HG03378 (cell line): ENCODE results near the gene PBX3.
"Not testable (repeated sequence)": the region's sequence is repeated elsewhere in the genome, so short reads cannot be mapped to it uniquely, and the experiment has no call there.

Experiments
- ATAC-seq: cut with Tn5 transposase; IDR thresholded peaks from one replicate; pipeline ENCODE4 v1.9.1; 2021; ENCODE audit warnings: mild to moderate bottlenecking, moderate library complexity; ENCODE audit not compliant: unreplicated experiment

The PBX3 gene

GRCh38 chr9:125774106-125774505, 26.9 kb downstream of the PBX3 start:
- no peak for ATAC-seq

GRCh38 chr9:125776789-125777188, 29.6 kb downstream of the PBX3 start:
- not testable (repeated sequence) for ATAC-seq

DNA sequence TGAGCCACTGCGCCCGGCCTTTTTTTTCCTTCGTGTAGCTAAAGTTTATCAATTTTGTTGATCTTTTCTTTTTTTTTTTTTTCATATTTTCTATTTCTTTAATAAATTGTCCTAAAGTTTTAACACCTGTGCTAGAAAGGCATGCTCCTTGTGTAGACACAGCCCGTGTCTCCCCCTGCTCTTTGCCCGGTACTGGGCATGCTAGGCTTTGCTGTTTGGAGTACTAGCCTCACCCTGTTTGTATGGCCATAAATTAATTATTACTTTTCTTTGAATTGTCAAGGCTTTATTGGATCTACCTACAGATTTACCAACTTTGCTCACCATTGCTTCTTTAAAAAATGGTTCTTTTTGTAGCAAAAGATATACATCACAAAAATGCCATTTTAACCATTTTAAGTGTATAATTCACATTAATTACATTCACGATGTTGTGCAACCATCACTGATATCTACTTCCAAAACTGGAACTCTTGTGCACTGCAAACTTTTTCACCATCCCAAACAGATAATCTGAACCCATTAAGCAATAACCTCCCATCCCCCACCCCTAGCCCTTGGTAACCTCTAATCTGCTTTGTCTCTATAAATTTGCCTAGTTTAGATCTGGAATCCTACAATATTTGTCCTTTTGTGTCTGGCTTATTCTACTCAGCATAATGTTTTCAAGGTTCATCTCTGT, 31.5 kb downstream of the PBX3 start:
- ATAC-seq = not testable (repeated sequence)

DNA sequence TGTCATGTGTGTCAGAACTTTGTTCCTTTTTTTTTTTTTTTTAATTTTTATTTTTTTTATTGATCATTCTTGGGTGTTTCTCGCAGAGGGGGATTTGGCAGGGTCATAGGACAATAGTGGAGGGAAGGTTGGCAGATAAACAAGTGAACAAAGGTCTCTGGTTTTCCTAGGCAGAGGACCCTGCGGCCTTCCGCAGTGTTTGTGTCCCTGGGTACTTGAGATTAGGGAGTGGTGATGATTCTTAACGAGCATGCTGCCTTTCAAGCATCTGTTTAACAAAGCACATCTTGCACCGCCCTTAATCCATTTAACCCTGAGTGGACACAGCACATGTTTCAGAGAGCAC, 32.0 kb downstream of the PBX3 start:
- ATAC-seq = not testable (repeated sequence)

DNA sequence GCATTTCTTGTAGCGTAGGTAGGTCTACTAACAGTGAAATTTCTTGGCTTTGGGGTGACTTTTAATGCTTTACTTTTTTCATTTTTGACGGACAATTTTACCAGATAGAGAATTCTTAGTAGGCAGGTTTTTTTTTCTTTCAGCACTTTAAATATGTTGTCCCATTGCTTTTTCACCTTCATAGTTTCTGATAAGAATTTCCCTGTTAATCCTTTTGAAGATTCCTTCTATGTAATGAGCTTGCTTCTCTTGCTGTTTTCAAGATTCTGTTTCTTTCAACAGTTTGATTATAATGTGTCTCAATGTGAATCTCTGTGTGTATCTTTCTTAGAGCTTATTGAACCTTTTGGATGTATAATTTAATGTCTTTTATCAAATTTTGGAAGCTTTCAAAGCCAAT, 35.5 kb downstream of the PBX3 start:
- ATAC-seq = no peak

DNA sequence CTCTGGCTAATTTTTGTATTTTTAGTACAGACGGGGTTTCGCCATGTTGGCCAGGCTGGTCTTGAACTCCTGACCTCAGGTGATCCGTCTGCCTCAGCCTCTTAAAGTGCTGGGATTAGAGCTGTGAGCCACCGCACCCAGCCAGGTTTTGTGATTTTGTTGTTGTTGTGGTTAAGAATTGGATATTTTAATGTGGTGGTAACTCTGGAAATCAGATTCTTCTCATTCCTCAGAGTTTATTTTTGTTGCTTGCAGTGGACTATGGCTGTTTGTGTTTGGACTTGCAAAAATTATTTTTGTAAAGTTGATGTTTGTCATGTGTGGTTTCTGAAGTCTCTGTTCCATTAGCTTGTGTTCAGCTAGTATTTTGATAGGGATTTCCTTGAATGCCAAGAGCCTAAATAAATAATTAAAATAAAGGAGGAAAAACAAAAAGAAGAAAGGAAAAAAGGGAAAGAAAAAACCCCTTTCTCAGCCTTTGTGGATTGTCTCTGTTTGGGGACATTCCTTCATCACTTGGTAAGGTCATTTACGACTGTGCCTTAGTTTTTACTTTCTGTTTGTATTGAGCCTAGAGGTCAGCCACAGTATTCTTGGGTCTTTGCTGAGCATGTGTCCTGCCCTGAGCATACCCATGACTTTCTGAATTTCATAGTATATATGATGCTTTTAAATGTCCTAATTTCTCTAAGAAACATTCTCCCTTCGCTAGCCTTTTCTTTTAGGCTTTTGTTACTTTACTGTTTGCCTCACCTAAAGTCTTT, 37.3 kb downstream of the PBX3 start:
- ATAC-seq = no peak

GRCh38 chr9:125785248-125785751, 38.1 kb downstream of the PBX3 start:
- ATAC-seq = no peak

DNA sequence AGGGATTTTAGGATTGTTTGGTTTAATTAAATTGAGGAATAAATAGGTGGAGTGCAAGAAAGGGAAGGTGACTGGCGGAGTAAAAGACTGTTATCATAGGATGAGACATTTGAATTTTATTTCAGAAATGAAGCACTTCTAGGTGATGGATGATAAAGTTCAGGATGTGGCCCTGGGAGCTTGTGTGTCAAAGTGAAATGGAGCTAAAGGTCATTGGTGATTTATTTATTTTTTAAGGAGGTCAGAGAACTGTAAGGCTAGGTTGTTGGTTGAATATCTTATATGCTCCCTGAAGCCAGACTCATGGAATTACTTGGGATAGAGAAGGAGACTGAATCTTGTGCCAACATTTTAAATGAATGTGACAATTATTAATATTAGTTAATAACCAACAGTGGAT, 40.5 kb downstream of the PBX3 start:
- ATAC-seq = no peak

- ATAC-seq = no peak
These were observed 42.0 kb downstream of the PBX3 start for GRCh38 chr9:125789196-125789595.

DNA sequence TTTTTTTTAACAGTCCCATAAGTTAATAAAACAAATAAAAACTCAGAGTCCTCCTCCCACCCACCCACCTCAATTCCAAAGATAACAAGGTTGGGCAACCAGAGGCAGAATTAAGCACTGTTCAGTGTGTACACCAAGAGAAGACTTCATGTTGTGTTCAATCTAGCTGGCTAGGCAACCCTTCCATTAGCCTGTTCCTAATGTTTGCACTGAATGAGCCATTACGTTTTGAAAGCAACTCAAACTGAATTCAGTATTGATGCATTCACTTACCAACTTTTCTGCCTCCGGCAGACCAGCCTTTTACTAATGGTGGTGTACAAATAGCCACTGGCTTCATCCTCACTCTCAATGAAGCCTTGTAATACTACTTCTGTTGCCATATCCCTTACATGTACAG, 47.5 kb downstream of the PBX3 start:
- no peak for ATAC-seq

DNA sequence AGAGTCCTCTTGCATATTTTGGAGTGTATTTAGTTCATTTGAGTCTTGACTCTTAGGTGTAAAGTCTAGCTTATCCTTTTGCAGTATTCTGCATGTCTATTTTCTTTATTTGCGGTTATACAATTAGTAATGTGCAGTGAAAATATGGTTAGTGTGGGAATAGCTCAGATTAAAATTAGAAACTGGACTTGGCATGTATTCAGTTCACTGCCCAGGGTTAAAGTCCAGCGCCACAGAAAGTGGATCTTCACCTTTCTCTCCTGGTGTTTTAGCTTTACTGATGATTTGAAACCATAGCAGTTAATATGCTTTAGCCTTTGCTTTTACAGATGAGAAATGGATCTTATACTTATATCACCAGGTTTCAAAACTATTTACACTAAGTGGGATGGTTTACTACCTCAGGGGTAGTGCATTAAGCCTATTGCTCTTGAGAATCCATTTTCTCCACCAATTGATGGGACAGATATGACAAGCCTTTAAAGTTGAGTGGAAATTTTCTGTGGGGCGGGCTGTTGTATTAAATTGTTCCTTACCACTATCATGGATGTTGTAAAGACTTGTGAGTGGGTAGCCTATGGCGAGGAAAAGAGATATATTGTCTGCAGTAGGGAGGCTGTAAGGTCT, 48.9 kb downstream of the PBX3 start:
- ATAC-seq = no peak

GRCh38 chr9:125797930-125798329, 50.8 kb downstream of the PBX3 start:
- ATAC-seq = no peak

DNA sequence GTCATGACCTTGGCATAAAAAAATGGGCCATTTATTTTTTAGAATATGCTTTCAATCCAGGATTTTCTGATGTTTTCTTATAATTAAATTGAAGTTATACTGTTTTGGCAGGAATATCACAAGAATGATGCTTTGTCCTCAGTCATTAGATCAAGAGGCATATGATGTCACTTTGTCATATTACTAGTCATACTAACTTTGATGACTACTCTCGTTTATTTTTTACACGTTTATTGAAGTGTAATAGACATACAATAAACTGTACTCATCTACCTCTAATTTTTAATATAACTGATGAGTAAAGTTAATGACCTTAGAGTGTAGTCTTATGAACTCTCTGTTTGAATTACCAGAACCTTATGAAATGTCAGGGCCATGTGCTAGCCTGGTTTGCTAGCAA, 56.4 kb downstream of the PBX3 start:
- no peak for ATAC-seq

DNA sequence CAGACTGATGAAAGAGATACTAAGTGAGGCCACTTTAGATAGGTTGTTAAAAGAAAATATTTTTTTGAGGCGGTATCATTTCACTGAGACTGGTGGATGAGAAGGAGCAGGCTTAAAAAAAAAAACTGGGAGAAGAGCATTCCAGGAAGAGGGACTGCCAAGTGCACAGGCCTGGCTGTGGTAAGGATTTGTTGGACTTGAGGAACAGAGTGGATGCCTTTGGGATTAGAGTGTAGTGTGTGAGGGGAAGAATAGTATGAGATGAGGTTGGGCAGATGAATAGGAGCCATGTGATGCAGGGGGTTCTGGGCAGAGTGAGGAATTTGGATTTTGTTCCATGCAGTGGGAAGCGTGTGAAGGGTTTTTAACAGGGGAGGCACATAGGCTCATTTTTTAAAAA, 57.9 kb downstream of the PBX3 start:
- ATAC-seq = no peak

DNA sequence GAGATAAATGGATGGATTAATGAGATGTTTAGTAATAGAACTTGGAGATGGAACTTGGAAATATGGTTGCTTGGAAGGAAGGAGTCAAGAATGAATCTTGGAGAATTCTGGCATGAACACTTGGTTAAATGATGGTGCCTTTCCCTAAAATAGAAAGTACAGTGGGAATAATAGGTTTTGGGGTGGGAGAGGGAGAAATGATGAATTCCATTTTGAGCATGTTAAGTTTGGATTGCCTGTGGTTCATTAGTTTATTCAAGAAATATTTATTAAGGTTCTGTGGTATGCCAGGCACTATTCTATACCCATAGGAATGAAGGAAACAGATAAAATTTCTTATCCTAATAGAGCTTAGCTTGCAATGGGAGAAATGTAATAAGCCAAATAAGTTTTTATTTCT, 58.4 kb downstream of the PBX3 start:
- no peak for ATAC-seq

- no peak for ATAC-seq
These were observed 59.9 kb downstream of the PBX3 start for GRCh38 chr9:125807079-125807478.

DNA sequence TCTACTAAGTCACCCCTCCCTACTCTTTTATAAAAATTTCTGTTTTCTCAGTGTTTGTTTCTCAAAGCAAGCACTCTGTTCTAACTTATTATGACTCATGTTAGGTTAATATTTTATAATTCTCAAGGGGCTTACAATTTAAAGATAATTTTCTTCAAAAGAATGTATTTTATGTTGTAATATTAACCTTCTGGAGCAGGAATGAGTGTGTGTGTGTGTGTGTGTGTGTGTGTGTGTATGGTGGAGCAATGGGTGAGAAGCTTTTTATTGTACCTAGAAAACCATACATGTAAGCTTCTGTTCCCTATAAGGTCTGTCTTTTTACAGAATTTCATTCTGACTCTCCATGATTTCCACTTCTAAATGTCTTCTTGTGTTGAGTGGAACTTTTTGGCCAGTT, 63.0 kb downstream of the PBX3 start:
- no peak for ATAC-seq

DNA sequence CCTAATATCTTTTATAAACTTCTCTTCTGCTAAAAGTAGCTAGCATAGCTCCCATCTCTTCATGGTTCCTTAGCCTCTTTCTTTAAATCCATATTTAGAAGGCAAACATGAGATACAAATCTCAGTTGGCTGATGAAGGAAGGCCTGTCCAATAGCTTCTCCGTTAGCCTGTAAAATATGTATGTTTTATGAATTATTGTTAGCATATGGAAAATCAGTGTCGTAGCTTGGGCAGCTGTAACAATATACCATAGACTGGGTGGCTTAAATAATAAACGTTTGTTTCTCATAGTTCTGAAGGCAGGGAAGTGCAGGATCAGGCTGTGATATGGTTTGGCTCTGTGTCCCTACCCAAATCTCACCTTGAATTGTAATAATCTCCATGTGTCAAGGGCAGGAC, 63.8 kb downstream of the PBX3 start:
- no peak for ATAC-seq

DNA sequence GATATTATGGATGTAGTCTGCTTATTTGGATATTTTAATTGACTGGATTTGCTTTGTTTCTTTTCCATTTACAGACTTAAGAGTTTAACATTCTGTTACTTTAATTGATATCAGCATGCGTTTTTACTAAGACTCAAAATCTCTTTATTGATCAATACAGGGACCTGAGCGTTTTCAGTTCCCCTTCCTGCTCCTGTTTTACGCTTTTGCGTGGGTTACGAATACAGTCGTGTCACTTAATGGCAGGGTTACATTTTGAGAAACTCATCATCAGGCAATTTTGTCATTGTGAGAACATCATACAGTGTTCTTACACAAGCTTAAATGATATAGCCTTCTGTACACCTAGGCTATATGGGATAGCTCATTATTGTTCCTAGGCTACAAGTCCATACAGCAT, 65.2 kb downstream of the PBX3 start:
- no peak for ATAC-seq

DNA sequence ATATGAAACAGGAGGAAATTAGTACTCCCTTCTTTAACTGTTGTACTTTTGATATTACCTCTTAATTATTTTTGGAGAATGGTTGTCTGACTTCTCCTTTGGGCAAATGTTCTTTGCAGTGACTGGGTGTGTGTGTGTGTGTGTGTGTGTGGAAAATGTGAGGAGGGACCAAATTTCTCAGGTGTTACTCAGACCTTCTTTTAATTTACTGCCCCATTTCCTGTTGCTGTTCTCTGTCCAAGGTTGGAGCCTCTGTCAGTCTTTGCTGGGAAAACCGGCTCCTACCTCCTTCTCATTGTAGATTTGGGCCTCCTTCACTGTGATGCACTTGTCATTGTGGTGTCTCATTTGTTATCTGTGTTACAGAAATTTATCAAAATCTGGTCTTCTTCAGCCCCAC, 68.4 kb downstream of the PBX3 start:
- no peak for ATAC-seq

GRCh38 chr9:125816321-125816720, 69.1 kb downstream of the PBX3 start:
- no peak for ATAC-seq
